ENCODE results near the gene POLD1. TPM values are rescaled to one million over a fixed set of nuclear protein-coding genes. Genes with fewer than 3 reads are reported as not detected.

POLD1 gene
- total RNA-seq, 1 donor from 2014 or later = 35.1 TPM

DNA sequence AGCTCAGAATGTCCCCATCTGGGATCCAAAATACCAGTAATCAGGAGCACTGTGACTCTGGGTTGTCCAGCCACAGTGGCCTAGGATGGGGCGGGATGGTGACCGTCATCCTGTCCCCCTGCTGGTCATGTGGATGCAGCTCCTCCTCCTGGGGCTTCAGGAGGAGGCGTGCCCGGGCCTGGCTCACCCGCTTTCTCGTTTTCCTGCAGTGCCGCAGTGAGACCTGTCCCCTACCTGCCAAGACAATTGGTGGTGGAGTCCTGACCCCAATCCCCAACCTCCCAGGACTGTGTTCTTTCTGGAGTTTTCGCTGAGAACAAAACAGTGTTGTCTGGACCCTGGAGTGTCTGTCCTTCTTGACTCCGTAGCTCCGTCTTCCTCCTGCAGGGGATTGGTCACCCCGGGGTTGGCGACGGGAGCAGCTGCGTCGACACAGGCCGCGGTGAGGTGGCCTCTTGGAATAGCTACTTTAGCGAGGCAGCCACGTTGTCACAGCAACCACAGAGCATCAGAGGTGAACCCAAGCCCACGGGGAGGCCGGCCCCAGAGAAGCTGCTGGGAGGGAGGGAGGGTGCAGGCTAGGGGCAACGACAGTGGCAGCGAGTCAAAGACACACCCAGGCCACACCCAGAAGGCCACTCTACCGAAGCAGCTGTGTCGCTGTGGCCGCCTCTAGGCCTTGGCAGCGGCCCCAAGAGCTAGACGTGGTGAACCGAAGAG is 82.0 kb downstream of the POLD1 start:
- no peaks in the 10 kb centered on the region for H3K9me3 ChIP-seq
- TF ChIP-seq, protein P1, sequence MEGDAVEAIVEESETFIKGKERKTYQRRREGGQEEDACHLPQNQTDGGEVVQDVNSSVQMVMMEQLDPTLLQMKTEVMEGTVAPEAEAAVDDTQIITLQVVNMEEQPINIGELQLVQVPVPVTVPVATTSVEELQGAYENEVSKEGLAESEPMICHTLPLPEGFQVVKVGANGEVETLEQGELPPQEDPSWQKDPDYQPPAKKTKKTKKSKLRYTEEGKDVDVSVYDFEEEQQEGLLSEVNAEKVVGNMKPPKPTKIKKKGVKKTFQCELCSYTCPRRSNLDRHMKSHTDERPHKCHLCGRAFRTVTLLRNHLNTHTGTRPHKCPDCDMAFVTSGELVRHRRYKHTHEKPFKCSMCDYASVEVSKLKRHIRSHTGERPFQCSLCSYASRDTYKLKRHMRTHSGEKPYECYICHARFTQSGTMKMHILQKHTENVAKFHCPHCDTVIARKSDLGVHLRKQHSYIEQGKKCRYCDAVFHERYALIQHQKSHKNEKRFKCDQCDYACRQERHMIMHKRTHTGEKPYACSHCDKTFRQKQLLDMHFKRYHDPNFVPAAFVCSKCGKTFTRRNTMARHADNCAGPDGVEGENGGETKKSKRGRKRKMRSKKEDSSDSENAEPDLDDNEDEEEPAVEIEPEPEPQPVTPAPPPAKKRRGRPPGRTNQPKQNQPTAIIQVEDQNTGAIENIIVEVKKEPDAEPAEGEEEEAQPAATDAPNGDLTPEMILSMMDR (IDR thresholded peaks at IDR 0.05) = no peak
- ATAC-seq = peak; percentile 83 to 89
- peak; percentile 79 for DNase-seq
- H3K27me3 ChIP-seq (ENCODE audit: low read depth) = no peaks in the 10 kb centered on the region
- H3K4me3 ChIP-seq = no peak overlapping the region
- no peaks in the 10 kb centered on the region for H3K36me3 ChIP-seq
- H3K4me1 ChIP-seq = no peaks in the 10 kb centered on the region
- H3K27ac ChIP-seq = no peak overlapping the region
- intact Hi-C loops (cut with DNase I) = no loop called here

DNA sequence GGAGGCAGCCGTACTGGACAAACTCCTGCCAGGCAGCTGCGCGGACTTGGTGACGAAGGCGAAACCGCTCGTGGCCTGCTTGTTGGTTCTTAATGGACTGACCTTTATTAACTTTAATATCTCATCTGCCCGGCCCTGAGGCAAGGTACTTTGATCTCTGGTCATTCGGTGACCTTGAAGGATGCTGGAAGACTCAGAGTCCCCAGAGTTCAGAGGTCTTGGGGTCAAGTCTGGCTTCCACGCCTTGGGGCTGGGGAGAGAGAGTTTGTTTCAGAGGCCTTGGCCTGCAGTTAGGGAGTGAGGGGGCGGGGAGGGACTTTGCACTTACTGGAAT is 82.5 kb downstream of the POLD1 start:
- no peaks in the 10 kb centered on the region for H3K9me3 ChIP-seq
- TF ChIP-seq, protein P1 (IDR thresholded peaks at IDR 0.05) = no peak
- DNase-seq (no peak), ATAC-seq (no peak)
- intact Hi-C loops (cut with DNase I) = no loop called here
- no peak overlapping the region for H3K27ac ChIP-seq
- no peaks in the 10 kb centered on the region for H3K27me3 ChIP-seq (ENCODE audit: low read depth)
- H3K4me1 ChIP-seq = no peaks in the 10 kb centered on the region
- H3K36me3 ChIP-seq = no peaks in the 10 kb centered on the region
- no peak overlapping the region for H3K4me3 ChIP-seq

DNA sequence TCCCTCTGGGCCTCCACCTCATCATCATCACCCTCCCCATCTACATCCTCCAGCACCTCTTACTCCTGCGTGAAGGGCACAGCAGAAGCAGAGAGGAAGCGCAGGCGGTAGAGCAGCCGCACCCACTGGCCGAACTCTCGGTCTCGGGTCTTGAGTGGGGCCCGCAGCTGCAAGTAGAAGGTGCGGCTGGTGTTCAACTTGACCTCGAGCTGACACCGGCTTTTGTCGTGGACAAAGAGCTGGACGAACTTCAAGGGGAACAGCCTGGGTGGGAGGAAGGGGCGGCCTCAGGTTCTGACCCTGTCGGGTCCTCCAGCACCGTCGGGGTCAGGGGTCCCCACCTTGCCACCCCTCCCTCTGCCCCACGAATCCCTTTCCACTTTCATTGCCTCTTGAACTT is 83.4 kb downstream of the POLD1 start:
- no peaks in the 10 kb centered on the region for H3K27me3 ChIP-seq (ENCODE audit: low read depth)
- no peaks in the 10 kb centered on the region for H3K4me1 ChIP-seq
- no peak overlapping the region for H3K27ac ChIP-seq
- no peaks in the 10 kb centered on the region for H3K9me3 ChIP-seq
- intact Hi-C loops (cut with DNase I) = no loop called here
- no peak overlapping the region for H3K4me3 ChIP-seq
- no peaks in the 10 kb centered on the region for H3K36me3 ChIP-seq
- TF ChIP-seq, protein P1 (IDR thresholded peaks at IDR 0.05) = no peak
- ATAC-seq (no peak), DNase-seq (no peak)

Other genes starting within 250 kb of the POLD1 start
- gene IZUMO2, start 221.1 kb upstream of the POLD1 start, total RNA-seq = not detected
- 113 TPM for gene MYH14, start 180.7 kb upstream of the POLD1 start, total RNA-seq
- gene KCNC3, start 55.0 kb upstream of the POLD1 start, total RNA-seq = 11.1 TPM
- 1,633 TPM for gene NAPSA, start 18.7 kb upstream of the POLD1 start, total RNA-seq
- gene NR1H2, start 7.9 kb upstream of the POLD1 start, total RNA-seq = 100 TPM
- 0.12 TPM for gene SPIB, start 34.6 kb downstream of the POLD1 start, total RNA-seq
- gene MYBPC2, start 48.5 kb downstream of the POLD1 start, total RNA-seq = not detected
- gene EMC10, start 92.2 kb downstream of the POLD1 start, total RNA-seq = 95.6 TPM
- 2.2 TPM for gene GARIN5A, start 92.5 kb downstream of the POLD1 start, total RNA-seq
- 40.4 TPM for gene JOSD2, start 126.8 kb downstream of the POLD1 start, total RNA-seq
- gene ASPDH, start 129.6 kb downstream of the POLD1 start, total RNA-seq = not detected
- gene LRRC4B, start 184.1 kb downstream of the POLD1 start, total RNA-seq = 3.9 TPM